HUES64 (cell line): ENCODE data around the gene USH1C.

Source experiments
- H3K27ac ChIP-seq: 2 replicates; pipeline ENCODE4 v1.7.0; 2013; ENCODE audit warnings: low read depth, low read length, inconsistent platforms
- H3K27me3 ChIP-seq: 2 replicates; pipeline ENCODE4 v1.6.1; 2013; ENCODE audit warnings: mild to moderate bottlenecking, low read length; ENCODE audit not compliant: insufficient read depth
- H3K36me3 ChIP-seq: 2 replicates; pipeline ENCODE4 v1.6.1; 2013; ENCODE audit warnings: mild to moderate bottlenecking, low read length; ENCODE audit not compliant: insufficient read depth
- H3K4me1 ChIP-seq: 2 replicates; pipeline ENCODE4 v1.6.1; 2013; ENCODE audit warnings: mild to moderate bottlenecking, low read length, moderate library complexity; ENCODE audit not compliant: insufficient read depth
- H3K4me3 ChIP-seq: 2 replicates; pipeline ENCODE4 v1.5.1; 2013; ENCODE audit warnings: mild to moderate bottlenecking, low read length, moderate library complexity
- H3K9ac ChIP-seq: 2 replicates; pipeline ENCODE4 v1.6.1; 2013; ENCODE audit warnings: mild to moderate bottlenecking, low read depth, low read length
- H3K9me3 ChIP-seq: 2 replicates; pipeline ENCODE4 v1.6.1; 2013; ENCODE audit warnings: low read depth, low read length; ENCODE audit not compliant: insufficient read depth
- WGBS: fragments of 150-250, 120-280 bp; methylation state at CpG from one replicate; pipeline ENCODE4 v1.1.7; 2013; ENCODE audit warnings: missing lambda C conversion rate; 5-methylcytosine and 5-hydroxymethylcytosine counted together

USH1C gene

GRCh38 chr11:17522655-17523054, 21.6 kb downstream of the USH1C start:
- Histone ChIP-seq H3K9ac (no peak overlapping the region), H3K4me1 (no peaks in the 10 kb centered on the region; the same call in 1 of the 2 replicates), H3K27me3 (no peaks in the 10 kb centered on the region), H3K27ac (no peak overlapping the region), H3K9me3 (no peaks in the 10 kb centered on the region), H3K4me3 (no peak overlapping the region), H3K36me3 (no peaks in the 10 kb centered on the region)
- 90% methylated on average over 17 of the region's 17 CpGs for WGBS

GRCh38 chr11:17521106-17521900, 22.9 kb downstream of the USH1C start:
- H3K4me3 ChIP-seq, result no peak overlapping the region
- H3K27ac ChIP-seq, result no peak overlapping the region
- H3K4me1 ChIP-seq, result no peaks in the 10 kb centered on the region; the same call in 1 of the 2 replicates
- no peak overlapping the region for H3K9ac ChIP-seq
- no peaks in the 10 kb centered on the region for H3K9me3 ChIP-seq
- H3K27me3 ChIP-seq, result no peaks in the 10 kb centered on the region
- WGBS, result 94% methylated on average over 11 of the region's 11 CpGs
- H3K36me3 ChIP-seq, result no peaks in the 10 kb centered on the region

GRCh38 chr11:17519061-17519885, 24.9 kb downstream of the USH1C start:
- Histone ChIP-seq H3K9me3 (no peaks in the 10 kb centered on the region), H3K4me3 (no peak overlapping the region)
- WGBS, result 81% methylated on average over 7 of the region's 7 CpGs

GRCh38 chr11:17518366-17518765, 25.9 kb downstream of the USH1C start:
- Histone ChIP-seq H3K36me3 (no peaks in the 10 kb centered on the region), H3K9ac (no peak overlapping the region), H3K9me3 (no peaks in the 10 kb centered on the region), H3K4me3 (no peak overlapping the region), H3K27ac (no peak overlapping the region), H3K27me3 (no peaks in the 10 kb centered on the region; the same call in 1 of the 2 replicates), H3K4me1 (no peaks in the 10 kb centered on the region; the same call in 1 of the 2 replicates)
- 84% methylated on average over 2 of the region's 2 CpGs for WGBS

More at GRCh38 chr11:17519061-17519885, 24.9 kb downstream of the USH1C start:
- Histone ChIP-seq H3K9ac (no peak overlapping the region), H3K27me3 (no peaks in the 10 kb centered on the region), H3K27ac (no peak overlapping the region), H3K4me1 (no peaks in the 10 kb centered on the region; the same call in 1 of the 2 replicates), H3K36me3 (no peaks in the 10 kb centered on the region)

- H3K27me3 ChIP-seq, result no peaks in the 10 kb centered on the region; the same call in 1 of the 2 replicates
- H3K27ac ChIP-seq, result no peak overlapping the region
- 97% methylated on average over 10 of the region's 10 CpGs for WGBS
- no peaks in the 10 kb centered on the region for H3K9me3 ChIP-seq
- H3K4me3 ChIP-seq, result no peak overlapping the region
- no peaks in the 10 kb centered on the region for H3K36me3 ChIP-seq
- no peaks in the 10 kb centered on the region; the same call in 1 of the 2 replicates for H3K4me1 ChIP-seq
- H3K9ac ChIP-seq, result no peak overlapping the region
Measured at GRCh38 chr11:17517186-17517585, 27.0 kb downstream of the USH1C start.

GRCh38 chr11:17516551-17517150, 27.6 kb downstream of the USH1C start:
- H3K36me3 ChIP-seq, result no peaks in the 10 kb centered on the region
- no peak overlapping the region for H3K9ac ChIP-seq
- no peak overlapping the region for H3K27ac ChIP-seq
- H3K4me3 ChIP-seq, result no peak overlapping the region
- 96% methylated on average over 7 of the region's 7 CpGs for WGBS
- no peaks in the 10 kb centered on the region; the same call in 1 of the 2 replicates for H3K27me3 ChIP-seq
- H3K4me1 ChIP-seq, result no peaks in the 10 kb centered on the region; the same call in 1 of the 2 replicates
- H3K9me3 ChIP-seq, result no peaks in the 10 kb centered on the region

- Histone ChIP-seq H3K9me3 (no peaks in the 10 kb centered on the region), H3K27ac (no peak overlapping the region), H3K36me3 (no peaks in the 10 kb centered on the region), H3K27me3 (no peaks in the 10 kb centered on the region; the same call in 1 of the 2 replicates), H3K4me1 (no peaks in the 10 kb centered on the region; the same call in 1 of the 2 replicates), H3K9ac (no peak overlapping the region), H3K4me3 (no peak overlapping the region)
- WGBS, result 96% methylated on average over 5 of the region's 5 CpGs
Measured at GRCh38 chr11:17515443-17516176, 28.6 kb downstream of the USH1C start.

- no peaks in the 10 kb centered on the region for H3K36me3 ChIP-seq
- H3K9me3 ChIP-seq, result no peaks in the 10 kb centered on the region
- no peaks in the 10 kb centered on the region; the same call in 1 of the 2 replicates for H3K4me1 ChIP-seq
- 90% methylated on average over 4 of the region's 4 CpGs for WGBS
- H3K27ac ChIP-seq, result no peak overlapping the region
- no peak overlapping the region for H3K4me3 ChIP-seq
- H3K9ac ChIP-seq, result no peak overlapping the region
- H3K27me3 ChIP-seq, result no peaks in the 10 kb centered on the region; the same call in 1 of the 2 replicates
Measured at GRCh38 chr11:17514476-17514875, 29.7 kb downstream of the USH1C start.

GRCh38 chr11:17513853-17514252, 30.4 kb downstream of the USH1C start:
- Histone ChIP-seq H3K27me3 (no peaks in the 10 kb centered on the region; the same call in 1 of the 2 replicates), H3K4me1 (no peaks in the 10 kb centered on the region; the same call in 1 of the 2 replicates), H3K9me3 (no peaks in the 10 kb centered on the region), H3K36me3 (no peaks in the 10 kb centered on the region), H3K27ac (no peak overlapping the region), H3K4me3 (no peak overlapping the region), H3K9ac (no peak overlapping the region)
- WGBS, result 87% methylated on average over 1 of the region's 1 CpG

- 82% methylated on average over 2 of the region's 2 CpGs for WGBS
- H3K9me3 ChIP-seq, result no peaks in the 10 kb centered on the region
- H3K27ac ChIP-seq, result no peak overlapping the region
- H3K4me1 ChIP-seq, result 0 out of 2 replicates have a peak, but pooled peaks cover 3% of the 10 kb centered on the region
- H3K4me3 ChIP-seq, result no peak overlapping the region
- H3K27me3 ChIP-seq, result no peaks in the 10 kb centered on the region; the same call in 1 of the 2 replicates
- no peak overlapping the region for H3K9ac ChIP-seq
- H3K36me3 ChIP-seq, result no peaks in the 10 kb centered on the region
Measured at GRCh38 chr11:17512101-17512500, 32.1 kb downstream of the USH1C start.
